HG03095 (cell line): Measurements from ENCODE around the gene SRGAP1.

ENCODE experiments used
- ATAC-seq: cut with Tn5 transposase; IDR thresholded peaks from one replicate; pipeline ENCODE4 v1.9.1; 2021; ENCODE audit warnings: moderate library complexity; ENCODE audit not compliant: unreplicated experiment

Gene SRGAP1

GRCh38 chr12:64081008-64081404 lies 236.5 kb downstream of the SRGAP1 start:
- ATAC-seq = no peak

DNA sequence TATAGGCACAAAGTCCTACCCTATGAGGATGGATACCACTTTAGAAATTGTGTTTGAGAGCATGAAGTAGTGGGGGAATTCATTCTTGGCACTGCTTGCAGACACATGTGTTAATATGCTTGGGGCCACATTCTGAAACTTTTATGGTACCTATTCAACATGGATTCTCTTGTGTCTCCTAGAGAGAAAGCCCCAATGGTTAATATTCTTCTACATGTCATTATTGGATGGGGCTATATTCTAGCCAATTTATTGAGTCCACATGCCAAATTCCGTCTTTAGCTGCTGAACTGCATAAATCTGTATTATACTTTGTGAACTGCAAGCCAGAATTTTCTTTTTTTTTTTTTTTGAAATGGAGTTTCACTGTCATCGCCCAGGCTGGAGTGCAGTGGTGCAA lies 237.6 kb downstream of the SRGAP1 start:
- ATAC-seq = no peak

- ATAC-seq = no peak
These were observed 238.4 kb downstream of the SRGAP1 start for GRCh38 chr12:64082866-64083268.

DNA sequence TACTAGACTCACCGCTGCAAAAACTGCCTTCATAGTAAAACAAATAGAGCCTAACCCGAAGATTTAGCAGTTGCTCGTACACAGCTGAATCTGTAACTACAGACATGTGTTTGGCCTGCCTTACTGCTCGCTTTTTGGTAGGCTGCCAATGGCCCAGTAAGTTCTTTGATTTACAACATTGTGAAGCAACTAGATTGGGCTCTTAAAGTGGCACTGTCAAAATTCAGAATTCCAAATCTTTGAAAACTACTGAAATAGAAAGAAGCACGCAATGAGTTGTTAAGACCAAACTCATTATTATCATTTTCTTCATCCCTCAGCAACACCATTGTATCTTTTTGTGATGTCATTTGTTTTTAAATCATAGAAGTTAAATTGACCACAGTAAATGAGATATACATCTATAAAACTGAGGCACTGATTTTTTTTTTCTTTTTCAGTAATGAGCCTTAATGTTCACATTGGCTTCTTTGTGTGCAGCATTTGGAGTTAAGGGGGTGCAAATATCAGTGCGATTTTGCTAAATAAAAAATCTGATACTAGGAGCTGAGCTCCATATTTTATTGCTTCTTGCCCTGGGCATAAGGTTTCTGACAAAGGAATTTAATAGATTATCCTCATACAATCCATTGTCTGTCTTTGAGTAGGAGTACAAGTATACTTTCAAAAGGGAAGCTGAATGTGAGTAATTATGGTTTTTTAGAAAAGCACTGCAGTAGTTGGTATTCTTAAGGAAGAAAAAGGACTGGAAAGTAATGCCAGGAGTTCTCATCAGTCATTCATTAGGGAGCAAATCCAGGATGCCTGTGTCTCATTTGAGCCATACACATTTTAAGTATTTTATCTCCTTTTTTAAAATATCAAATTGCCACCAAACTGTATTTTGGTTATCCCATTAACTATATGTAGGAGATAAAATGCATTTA lies 239.0 kb downstream of the SRGAP1 start:
- no peak for ATAC-seq

- no peak for ATAC-seq
These were observed 240.7 kb downstream of the SRGAP1 start for GRCh38 chr12:64085154-64085553.

DNA sequence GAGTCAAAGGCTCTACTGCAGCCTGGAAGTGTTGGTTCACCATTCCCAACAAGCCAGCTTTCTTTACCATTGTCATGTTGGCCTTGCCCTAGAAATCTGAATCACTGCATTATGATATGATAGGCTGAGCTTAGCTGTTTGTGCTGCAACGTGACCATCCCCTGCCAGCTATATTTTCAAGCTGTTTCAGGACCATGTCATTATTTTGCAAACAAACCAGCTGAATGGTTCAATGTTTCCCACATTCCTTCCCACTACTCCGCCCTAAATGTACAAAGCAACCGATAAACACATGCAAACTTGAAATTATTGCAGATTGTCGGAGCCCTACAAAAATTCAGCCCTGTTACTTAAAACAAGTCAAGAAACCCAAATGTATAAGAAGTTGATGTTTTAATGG lies 241.5 kb downstream of the SRGAP1 start:
- ATAC-seq = no peak

- no peak for ATAC-seq
These were observed 242.4 kb downstream of the SRGAP1 start for GRCh38 chr12:64086946-64087345.

DNA sequence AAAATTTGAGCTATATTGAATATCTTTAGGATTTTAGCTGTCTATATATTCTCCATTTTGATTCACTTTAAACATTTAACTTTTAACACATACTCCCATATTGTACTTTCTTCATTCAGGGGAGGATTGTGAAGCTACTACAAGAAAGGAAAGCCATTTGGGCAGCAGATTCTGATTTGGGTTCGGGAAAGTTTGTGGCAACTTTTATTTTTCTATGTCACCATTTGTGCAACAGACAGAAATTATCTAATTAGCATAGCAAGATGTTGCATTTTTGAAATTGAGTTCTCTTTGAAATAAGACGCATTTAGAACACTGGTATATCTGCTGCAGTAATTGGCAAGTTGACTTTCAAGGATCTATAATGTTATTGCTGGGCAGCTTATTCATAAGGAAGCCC lies 243.3 kb downstream of the SRGAP1 start:
- no peak for ATAC-seq

- no peak for ATAC-seq
These were observed 244.2 kb downstream of the SRGAP1 start for GRCh38 chr12:64088431-64089349.

GRCh38 chr12:64090047-64090446 lies 245.5 kb downstream of the SRGAP1 start:
- no peak for ATAC-seq

DNA sequence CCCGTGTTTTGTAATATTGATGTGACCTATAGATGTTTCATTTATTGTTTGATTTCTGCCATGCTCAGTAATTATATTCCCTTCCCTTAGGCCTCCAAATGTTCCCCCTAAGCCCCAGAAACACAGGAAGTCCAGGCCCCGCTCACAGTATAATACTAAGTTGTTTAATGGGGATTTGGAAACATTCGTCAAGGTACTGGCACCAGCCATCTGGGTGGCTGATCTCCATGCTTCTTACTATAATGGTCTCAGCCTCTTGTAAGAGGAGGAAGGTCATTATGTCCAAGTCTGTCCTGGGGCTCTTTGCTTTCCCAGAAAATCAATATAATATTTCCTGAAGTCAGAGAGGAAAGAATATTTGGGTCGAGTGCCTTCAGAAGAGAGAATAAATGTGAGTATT lies 246.7 kb downstream of the SRGAP1 start:
- ATAC-seq = no peak

DNA sequence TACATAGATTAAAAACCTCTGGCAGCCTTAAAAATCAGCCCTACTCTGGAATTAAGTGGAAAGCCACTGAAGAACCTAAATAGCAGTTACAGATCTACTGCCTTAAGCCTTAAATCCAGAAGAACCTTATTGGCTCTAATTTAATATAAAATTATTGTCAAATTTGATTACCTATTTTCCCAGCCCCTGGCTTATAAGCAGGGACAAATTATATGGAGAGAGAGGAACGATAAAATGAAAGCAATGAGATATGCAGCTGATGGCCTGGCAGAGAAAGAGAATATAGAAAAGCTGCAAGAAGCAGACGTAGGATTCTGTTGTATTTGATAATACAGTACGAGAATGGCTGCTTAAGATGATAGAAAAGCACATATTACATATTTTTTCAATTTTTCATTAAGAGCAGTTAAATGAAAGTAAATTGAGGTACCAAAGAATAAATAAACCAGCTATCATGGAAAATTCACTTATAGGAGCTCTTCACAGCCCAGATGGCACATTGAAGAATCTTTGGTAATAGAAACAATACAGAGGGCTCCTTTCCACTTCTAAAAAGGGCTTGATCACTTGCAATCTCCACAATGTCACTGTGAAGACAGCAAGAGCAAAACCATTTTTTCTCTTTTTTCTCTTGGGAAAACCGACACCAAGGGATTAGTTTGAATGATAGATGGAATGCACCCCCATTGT lies 248.2 kb downstream of the SRGAP1 start:
- ATAC-seq = no peak

- ATAC-seq = no peak
These were observed 249.2 kb downstream of the SRGAP1 start for GRCh38 chr12:64093689-64094088.

- no peak for ATAC-seq
These were observed 253.0 kb downstream of the SRGAP1 start for GRCh38 chr12:64097366-64098105.

- no peak for ATAC-seq
These were observed 254.3 kb downstream of the SRGAP1 start for GRCh38 chr12:64098709-64099354.

DNA sequence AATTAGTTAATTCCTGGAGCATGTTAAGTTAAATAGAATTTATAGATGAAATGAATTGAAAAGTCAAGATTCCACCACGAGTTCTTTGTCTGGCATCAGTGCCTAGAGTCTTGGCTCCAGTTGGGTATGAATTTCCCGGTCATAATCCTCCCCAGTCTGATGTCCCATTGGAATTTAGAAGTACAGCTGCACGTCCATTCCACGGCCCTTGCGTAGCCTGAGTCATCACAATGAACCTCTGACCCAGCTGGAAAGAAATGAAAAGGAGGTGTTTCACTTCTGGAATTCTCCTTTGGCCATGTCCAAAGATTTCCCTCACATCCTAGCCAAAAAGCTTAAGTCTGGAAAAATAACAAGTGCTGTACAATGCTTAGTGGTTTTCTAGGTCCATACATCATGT lies 254.9 kb downstream of the SRGAP1 start:
- no peak for ATAC-seq

DNA sequence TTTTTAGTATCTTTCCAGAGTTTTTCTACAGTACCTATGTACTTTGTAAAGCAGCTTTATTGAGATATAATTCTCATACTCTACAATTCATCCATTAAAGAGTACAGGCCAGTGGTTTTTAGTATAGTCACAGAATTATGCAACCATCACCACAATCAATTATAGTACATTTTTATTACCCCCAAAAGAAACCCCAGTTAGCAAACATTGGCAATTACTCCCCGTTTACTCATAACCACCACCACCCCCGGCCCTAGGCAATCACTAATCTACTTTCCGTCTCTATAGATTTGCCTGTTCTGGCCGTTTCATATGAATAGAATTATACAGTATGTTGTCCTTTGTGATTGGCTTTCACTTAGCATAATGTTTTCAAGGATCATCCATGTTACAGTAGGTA lies 257.8 kb downstream of the SRGAP1 start:
- ATAC-seq = no peak

DNA sequence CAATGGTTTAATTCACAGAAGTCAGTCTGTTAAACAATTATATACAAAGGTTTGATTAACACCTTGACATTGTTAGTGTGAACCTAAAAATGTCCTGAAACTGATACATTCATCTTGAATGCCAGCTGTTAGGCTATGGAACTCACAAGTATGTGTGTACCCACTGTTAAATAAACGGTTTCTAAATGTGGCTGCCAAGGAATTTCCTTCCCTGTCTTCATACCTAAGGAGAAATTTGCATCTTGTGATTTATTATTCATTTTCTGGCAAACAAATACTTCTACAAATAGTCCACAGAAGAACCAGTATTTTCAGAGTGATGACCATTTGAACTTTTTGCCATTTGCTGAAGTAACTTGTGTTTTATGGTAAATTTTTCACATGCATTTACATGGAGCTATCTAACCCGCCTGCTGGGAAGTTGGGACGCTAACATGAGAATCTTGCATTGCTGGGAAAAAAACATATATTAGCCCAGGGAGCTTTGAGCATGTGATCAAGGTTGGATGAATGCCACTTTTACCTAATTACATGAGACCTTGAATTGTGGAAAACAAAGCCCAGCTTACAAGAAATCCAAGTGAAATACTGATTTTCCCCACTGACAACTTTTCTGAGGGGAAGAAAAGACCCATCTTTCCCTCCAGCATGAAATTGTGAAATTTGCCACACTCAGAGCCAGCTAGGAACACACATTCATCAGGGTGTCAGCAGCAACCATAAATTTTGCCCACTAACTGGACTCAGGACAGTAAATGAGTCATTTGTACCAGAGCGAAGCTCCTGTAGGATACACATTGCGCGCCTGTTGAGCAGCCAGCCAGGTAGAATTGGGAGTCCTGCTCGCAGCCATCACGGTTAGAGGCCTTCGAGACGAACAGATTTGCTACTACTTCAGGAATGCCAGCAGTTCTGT lies 259.6 kb downstream of the SRGAP1 start:
- ATAC-seq = no peak

- ATAC-seq = no peak
These were observed 260.5 kb downstream of the SRGAP1 start for GRCh38 chr12:64105026-64105425.
